ENCODE data around the gene TLN1. TPM values are rescaled to one million over a fixed set of nuclear protein-coding genes. Genes with fewer than 3 reads are reported as not detected.

The TLN1 gene
- total RNA-seq, 2 donors from 2014 or later: 167 to 315 TPM

DNA sequence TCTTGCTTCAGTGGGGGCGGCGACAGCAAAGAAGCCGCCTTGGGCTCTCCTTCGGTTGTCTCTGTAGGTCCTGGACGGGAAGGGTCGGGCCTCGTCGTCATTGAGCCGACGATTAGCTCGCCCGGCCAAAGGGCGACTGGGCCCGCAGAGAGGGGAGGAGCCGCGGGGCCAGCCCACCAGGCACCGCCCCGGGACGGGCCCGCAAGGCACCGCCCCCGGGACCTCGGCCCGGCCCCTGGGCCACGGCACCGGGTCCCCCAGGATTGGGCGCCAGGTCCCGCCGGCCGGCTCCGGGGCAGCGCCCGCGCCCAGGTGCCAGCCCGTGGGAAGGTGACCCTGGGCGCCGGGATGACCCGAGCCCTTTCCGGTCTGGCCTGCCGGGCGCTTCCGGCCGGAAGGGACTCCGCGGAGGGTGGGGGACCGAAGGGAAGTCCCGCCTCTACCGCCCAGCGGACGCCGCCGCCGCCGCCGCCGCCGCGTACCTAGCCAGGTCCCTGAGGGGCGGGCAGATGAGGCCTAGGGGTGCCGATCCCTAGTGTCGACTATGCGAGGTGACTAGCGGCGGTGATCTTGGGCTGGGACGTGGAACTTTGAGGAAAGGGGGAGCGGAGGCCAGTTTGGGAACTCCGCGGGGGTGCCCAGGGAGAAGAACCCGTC is 17.0 kb upstream of the TLN1 start, which contains the start of the genes GBA2 and RGP1:
TSS of gene GBA2 (minus strand) at position 371 of the 657 bp plus-strand sequence. CDS start 524 bp downstream, outside the sequence.
TSS of gene RGP1 (plus strand) at position 430 of the 657 bp plus-strand sequence. CDS start 469 bp downstream, outside the sequence.
- no peaks in the 10 kb centered on the region for H3K27me3 ChIP-seq (replicated peaks; ENCODE audit: insufficient read depth)
- H3K4me3 ChIP-seq: peak within 1 kb of the TSS; percentile 72 to 89
- H3K9me3 ChIP-seq: no peaks in the 10 kb centered on the region
- H3K4me1 ChIP-seq (replicated peaks): peaks cover 21% of the 10 kb centered on the region
- peak; percentile 76 for DNase-seq (ENCODE audit: low spot score)
- WGBS: under 1% methylated on average over 36 of the region's 69 CpGs
- peaks cover 5 to 11% of the 10 kb centered on the region in 2 donors for H3K36me3 ChIP-seq
- H3K27ac ChIP-seq: peak within 1 kb of the TSS; percentile 80 to 88
- intact Hi-C loops (cut with DNase I): no loop called here
- peak; percentile 72 for TF ChIP-seq POLR2AphosphoS5 (IDR thresholded peaks at IDR 0.05)
- TF ChIP-seq POLR2A (IDR thresholded peaks at IDR 0.05): peak; percentile 66
- TF ChIP-seq, protein P1, sequence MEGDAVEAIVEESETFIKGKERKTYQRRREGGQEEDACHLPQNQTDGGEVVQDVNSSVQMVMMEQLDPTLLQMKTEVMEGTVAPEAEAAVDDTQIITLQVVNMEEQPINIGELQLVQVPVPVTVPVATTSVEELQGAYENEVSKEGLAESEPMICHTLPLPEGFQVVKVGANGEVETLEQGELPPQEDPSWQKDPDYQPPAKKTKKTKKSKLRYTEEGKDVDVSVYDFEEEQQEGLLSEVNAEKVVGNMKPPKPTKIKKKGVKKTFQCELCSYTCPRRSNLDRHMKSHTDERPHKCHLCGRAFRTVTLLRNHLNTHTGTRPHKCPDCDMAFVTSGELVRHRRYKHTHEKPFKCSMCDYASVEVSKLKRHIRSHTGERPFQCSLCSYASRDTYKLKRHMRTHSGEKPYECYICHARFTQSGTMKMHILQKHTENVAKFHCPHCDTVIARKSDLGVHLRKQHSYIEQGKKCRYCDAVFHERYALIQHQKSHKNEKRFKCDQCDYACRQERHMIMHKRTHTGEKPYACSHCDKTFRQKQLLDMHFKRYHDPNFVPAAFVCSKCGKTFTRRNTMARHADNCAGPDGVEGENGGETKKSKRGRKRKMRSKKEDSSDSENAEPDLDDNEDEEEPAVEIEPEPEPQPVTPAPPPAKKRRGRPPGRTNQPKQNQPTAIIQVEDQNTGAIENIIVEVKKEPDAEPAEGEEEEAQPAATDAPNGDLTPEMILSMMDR (IDR thresholded peaks at IDR 0.05): peak in 1 of 4 experiments; percentile 15

DNA sequence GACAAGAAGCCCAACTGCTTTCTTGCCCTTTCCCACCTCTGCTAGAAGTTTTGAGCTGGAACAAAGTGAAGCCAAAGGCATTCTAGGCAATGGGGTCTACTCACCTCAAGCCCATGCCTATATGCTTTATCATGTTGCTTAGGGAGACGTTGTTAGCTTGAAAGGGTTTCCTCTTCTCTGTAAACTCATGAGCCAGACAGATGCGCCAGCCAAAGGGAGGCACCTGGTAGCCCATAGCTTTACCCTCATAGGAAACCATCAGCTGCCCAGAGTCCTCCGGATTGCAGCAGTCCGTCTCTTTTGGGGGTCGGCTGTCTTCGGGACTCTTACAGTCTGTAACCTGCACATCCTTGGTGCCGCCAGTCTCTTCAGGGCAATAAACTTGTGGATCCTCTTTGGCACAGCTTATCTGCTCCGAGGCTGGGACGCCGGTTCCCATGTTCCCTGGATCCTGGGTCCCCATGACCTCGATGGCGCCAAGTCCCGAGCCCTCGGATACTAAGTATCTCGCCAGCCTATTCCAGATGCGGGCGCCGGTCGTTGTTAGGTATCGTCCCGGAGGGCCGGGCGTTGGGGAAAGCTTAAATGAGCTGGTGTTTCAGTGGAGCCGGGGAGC is 16.4 kb upstream of the TLN1 start:
- Histone ChIP-seq H3K27ac (peak overlapping the region; percentile 80 to 88), H3K9me3 (no peaks in the 10 kb centered on the region), H3K4me3 (peak overlapping the region; percentile 72 to 89), H3K4me1 (replicated peaks) (peaks cover 21% of the 10 kb centered on the region), H3K36me3 (peaks cover 11 to 12% of the 10 kb centered on the region in 2 donors), H3K27me3 (replicated peaks; ENCODE audit: insufficient read depth) (no peaks in the 10 kb centered on the region)
- no peak for DNase-seq (ENCODE audit: low spot score)
- intact Hi-C loops (cut with DNase I): no loop called here
- TF ChIP-seq POLR2A (IDR thresholded peaks at IDR 0.05) (no peak), POLR2AphosphoS5 (IDR thresholded peaks at IDR 0.05) (no peak)
- TF ChIP-seq, protein P1 (IDR thresholded peaks at IDR 0.05): no peak
- WGBS: under 1% methylated on average over 24 of the region's 24 CpGs

DNA sequence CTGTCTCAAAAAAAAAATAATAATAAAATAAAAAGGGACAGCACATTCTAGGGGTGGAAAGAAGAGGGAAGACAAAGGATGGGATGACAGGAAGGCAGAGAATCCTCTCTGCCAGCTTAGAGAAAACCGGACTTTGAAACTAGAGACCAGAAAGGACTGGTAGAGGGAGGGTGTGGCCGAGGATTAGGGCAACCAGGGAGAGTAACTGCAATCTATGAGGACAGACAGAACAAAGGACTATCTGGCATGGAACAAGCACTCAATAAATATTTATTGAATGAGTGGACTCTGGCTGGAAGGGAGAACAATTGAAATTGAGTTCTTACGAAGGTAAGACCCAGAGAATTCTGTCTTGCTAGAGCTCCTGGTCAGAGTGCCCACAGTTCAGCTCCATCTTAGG is 14.6 kb upstream of the TLN1 start:
- WGBS: 24% methylated on average over 3 of the region's 3 CpGs
- TF ChIP-seq, protein P1 (IDR thresholded peaks at IDR 0.05): no peak
- TF ChIP-seq POLR2AphosphoS5 (IDR thresholded peaks at IDR 0.05): peak; percentile 7
- H3K27ac ChIP-seq: peak overlapping the region in 1 of 2 donors; percentile 2

DNA sequence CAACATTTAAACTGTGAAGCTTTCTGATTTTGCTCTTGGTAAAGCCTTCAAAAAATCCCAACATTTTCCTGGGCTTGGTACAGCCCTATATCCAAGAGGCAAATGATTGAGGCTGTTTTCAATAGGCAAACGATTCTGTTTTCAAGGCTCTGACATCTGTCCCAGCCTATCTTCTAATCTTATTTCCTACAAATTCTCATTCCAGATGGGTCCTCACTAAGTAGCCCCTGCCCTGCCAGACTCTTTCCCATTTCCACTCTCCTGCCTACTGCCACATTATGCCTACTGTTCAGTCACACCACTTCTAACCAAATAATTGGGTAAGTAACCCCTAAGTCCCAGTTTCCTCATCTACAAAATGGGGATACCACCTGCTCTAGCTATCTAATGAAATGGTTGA is 13.6 kb upstream of the TLN1 start:
- H3K4me3 ChIP-seq: no peak overlapping the region
- peaks cover 0 to 24% of the 10 kb centered on the region in 2 donors for H3K36me3 ChIP-seq
- H3K4me1 ChIP-seq (replicated peaks): peaks cover 21% of the 10 kb centered on the region
- TF ChIP-seq POLR2AphosphoS5 (IDR thresholded peaks at IDR 0.05) (no peak), POLR2A (IDR thresholded peaks at IDR 0.05) (no peak)
- TF ChIP-seq, protein P1 (IDR thresholded peaks at IDR 0.05): no peak
- H3K9me3 ChIP-seq: no peaks in the 10 kb centered on the region
- WGBS: 63% methylated on average over 1 of the region's 1 CpG
- no peaks in the 10 kb centered on the region for H3K27me3 ChIP-seq (replicated peaks; ENCODE audit: insufficient read depth)
- no peak overlapping the region for H3K27ac ChIP-seq
- intact Hi-C loops (cut with DNase I): no loop called here
- DNase-seq (ENCODE audit: low spot score): no peak

More for the DNA sequence above, 14.6 kb upstream of the TLN1 start:
- intact Hi-C loops (cut with DNase I): no loop called here
- H3K27me3 ChIP-seq (replicated peaks; ENCODE audit: insufficient read depth): no peaks in the 10 kb centered on the region
- peaks cover 0 to 18% of the 10 kb centered on the region in 2 donors for H3K36me3 ChIP-seq
- no peak for DNase-seq (ENCODE audit: low spot score)
- peak overlapping the region; percentile 11 to 72 for H3K4me3 ChIP-seq
- peaks cover 21% of the 10 kb centered on the region for H3K4me1 ChIP-seq (replicated peaks)
- no peaks in the 10 kb centered on the region for H3K9me3 ChIP-seq

Measured in prostate gland (tissue), 2 donors.